GM18861 (cell line): ENCODE data around the gene AZU1.

Source experiments
- ATAC-seq: cut with Tn5 transposase; IDR thresholded peaks from one replicate; pipeline ENCODE4 v1.9.1; 2021; ENCODE audit not compliant: unreplicated experiment

The AZU1 gene, protein sequence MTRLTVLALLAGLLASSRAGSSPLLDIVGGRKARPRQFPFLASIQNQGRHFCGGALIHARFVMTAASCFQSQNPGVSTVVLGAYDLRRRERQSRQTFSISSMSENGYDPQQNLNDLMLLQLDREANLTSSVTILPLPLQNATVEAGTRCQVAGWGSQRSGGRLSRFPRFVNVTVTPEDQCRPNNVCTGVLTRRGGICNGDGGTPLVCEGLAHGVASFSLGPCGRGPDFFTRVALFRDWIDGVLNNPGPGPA

DNA sequence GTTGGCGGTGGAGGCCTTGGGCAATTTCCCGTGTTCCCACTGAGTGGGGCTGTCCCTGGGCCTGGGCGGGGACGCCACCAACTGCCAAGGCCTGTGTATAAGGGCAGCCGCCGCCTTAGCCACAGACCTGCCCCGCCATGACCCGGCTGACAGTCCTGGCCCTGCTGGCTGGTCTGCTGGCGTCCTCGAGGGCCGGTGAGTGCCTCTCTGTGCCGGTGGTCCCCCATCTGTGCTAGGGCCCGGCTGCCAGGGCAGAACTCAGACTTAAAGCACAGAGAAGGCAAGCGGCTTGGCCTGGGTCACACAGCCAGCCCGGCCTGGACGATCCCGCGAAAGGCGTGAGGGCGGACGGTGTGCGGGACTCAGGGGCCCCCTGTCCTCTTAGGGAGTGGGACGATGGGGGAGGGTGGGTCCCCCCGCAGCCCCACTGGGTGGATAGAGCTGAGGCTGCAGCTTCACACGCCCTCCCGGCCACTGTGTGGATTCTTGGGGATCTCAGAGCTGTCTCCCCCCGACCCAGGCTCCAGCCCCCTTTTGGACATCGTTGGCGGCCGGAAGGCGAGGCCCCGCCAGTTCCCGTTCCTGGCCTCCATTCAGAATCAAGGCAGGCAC, at the start of gene AZU1:
AZU1 (plus strand) TSS at position 128 of the 612 bp plus-strand sequence; CDS start at position 138, 10 bp downstream.
- ATAC-seq: no peak

DNA sequence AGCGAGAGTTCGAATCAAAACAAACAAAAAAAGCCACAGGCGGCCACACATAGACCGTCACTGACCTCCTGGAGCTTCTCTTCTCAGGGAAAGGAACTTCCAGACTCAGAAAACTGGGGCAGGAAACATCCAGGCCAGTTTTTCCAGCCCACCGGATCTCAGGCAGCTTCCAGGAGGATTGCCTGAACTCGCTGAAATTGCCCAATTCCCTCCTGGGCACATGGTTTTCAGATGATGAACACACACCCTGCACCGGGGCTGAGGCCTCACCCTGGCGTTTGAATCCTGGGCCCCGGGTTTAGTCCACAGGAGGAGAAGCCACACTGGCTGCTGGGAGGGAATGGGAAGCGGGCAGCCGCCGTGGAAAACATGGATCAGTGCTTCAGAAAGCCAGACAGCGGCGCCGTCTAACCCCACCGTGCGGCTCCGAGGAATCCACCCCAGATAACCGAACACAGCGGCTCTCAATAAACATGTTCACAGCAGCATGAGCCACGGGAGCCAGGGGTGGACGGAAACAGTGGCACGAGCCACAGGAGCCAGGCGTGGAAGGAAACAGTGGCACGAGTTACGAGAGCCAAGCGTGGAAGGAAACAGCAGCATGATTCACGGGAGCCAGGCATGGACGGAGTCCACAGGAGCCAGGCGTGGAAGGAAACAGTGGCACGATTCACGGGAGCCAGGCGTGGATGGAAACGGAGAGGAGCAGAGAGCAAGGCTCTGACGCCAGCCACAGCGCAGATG, 48.6 kb upstream of the AZU1 start:
- no peak for ATAC-seq

DNA sequence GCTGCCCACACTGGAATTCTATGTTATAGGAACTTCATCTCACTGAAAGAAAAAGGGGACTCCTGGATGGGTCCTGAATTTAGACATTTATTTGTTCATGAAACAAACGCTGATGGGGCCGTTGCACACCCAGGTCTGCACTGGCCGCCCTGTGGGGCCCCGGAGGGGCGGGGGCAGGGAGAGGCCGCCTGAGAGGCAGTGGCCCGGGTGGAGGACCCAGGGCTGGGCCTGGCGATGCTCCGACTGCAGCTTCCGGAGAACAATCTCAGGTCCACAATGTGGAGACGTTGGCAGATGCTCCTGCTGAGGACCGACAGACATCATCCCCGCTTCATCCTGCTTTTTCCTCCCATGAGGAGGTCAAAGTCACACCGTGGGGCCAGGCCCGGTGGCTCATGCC, 46.7 kb upstream of the AZU1 start:
- ATAC-seq: no peak

DNA sequence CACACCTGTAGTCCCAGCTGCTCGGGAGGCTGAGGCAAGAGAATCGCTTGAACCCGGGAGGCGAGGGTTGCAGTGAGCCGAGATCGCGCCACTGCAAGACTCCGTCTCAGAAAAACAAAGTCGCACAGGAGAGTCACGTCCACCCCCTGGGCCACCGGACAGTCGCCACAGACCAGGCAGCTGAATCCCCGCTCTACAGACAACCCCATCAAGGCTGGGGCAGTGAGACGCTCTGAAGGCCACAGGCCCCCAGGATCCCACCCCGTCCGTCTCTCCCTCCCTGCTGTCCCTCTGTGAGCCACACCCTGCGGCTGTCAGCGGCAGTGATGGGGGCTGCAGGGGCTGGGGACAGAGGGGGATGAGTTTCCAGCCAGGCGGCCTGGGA, 45.8 kb upstream of the AZU1 start:
- ATAC-seq: no peak

DNA sequence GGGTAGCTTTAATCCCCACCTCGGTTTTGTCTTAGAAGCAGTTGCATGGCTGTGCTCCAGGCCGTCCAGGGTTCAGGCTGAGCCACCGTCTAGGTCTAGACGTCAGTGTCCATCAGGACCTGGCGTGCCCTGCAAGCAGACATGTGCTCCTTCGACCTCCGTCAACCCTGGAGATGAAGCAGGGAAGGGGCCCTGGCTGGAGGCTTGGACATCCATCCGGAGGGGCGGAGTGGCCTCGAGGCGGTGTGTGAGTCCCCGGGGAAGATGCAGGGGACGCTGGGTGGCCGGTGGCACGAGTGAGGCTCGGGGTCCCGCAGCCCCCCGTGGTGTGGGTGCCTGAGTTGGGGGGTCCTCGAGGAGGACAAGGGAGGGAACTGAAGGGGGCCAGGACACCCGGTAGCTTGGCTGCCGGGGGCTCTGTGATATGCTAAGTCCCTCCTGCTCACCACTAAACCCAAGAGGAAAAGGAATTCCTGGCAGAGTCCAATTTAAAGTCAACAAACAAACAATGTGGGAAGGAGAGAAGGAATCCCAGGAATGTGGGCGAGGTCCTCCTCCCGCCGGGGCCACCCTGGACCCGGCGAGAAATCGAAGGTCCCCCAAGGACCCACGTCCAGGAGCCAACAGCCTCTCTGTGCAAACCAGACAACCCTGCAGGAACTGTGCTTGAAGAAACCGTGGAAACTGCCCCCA, 45.3 kb upstream of the AZU1 start:
- no peak for ATAC-seq

DNA sequence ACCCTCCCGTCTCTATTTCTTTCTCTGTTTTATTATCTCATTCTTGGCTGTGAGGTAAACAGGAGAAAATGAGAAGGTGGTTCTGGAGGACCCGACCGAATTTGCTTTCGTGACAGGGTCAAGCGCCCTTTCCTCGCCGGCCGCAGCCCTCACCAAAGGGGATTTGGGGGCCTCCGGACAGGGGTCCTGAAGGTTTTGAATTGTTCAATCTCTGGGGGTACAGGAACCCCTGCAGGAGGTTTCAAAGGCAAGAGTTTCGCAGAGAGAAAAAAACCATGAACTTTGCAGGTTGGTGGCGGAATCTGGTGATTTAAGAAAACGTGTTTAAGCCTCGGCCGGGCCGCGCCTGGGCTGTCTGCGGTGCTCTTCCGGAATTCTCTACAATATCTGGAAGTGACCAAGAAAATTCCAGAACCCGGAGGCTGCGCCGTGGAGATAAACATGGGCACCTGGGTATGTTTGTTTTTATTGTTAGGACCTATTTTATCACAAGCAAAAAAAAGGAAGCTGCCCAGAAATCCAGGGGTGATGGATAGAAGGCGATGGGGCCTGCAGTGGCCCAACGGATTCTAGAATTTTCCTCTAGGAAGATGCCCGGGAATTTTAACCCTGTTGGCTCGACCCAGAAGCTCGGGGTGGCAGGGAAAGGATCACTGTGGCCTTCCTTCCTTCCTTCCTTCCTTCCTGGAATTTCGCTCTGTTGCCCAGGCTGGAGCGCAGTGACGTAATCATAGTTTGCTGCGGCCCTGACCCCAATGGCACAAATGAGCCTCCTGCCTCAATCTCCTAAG, 44.6 kb upstream of the AZU1 start:
- no peak for ATAC-seq

DNA sequence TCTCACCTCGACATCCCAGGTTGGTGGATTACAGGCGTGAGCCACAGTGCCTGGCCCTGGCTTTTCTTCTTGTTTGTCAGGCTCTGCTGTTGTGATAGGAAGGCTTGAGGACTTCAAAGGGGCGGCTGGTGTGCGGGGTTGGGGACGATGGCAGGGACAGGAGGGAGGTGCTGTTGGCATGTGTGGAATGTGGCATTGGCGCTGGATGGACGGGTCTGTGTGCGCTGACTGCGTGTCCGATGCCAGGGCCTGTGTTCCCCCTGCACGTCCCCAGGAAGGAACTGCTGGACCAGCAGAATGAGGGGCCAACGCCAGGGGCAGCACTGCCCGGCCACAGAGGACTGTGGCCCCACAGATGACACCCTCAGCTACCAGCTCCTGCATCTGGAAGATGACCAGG, 43.1 kb upstream of the AZU1 start:
- ATAC-seq: no peak

DNA sequence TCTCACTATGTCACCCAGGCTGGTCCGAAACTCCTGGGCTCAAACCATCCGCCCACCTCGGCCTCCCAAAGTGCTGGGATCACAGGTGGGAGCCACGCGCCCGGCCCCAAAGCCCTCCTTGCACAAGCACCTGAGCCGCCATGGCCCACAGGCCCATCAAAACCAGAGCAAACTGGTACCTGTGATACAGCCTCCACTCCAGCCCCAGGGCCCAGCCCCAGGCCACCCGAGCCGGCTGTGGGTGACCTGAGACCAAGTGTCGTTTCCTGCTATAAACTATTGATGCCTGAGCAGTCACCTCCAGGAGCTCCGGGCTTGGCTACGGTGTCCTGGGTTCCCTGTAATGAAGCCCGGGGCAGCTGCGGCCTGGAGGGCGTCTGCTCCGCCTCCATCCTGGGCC, 40.1 kb upstream of the AZU1 start:
- no peak for ATAC-seq

DNA sequence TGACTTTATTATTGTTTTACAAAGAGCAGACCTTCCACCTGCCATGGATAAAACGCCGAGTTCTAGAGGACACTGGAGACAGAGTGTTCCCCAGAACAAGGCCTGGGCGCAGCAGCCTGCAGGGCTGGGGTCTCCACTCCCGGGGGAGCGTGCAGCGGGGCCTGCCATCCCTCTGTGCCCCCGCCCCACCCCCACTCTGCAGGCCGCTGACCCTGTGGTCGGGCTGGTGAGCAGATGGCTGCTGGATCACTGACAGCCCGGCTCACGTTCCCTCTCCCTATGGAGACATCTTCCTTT, 39.0 kb upstream of the AZU1 start:
- ATAC-seq: no peak

DNA sequence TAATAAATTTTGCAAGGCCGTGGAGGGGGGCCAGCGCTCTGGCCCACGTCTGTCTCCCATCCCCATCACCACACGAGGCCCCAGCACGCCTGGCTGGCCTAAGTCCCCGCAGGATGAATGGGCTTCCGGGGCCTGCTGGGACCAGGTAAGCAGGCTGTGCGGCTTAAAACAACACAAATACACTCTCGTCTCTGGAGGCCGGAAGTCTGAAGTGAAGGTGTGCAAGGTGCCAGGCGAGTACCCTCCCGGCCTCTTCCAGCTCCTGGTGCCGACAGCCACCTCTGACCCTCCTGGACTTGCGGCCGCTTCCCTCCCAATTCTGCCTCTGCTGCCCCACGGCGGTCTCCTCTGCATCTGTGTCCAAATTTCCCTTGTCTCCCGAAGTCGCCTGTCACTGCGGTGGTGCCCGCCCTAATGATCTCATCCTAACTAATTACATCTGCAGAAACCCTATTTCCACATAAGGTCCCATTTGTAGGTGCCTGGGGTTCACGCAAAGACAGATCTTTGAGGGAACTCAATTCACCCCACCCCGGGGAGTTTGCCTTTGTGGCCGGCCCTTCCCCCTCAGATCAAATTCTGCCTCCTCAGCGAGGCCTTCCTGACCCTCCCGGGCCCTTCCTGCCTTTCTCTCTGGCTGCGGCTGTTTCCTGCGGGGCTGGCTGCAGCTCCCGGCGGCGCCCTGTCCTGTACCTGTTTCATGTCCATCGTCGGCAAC, 38.5 kb upstream of the AZU1 start:
- no peak for ATAC-seq

DNA sequence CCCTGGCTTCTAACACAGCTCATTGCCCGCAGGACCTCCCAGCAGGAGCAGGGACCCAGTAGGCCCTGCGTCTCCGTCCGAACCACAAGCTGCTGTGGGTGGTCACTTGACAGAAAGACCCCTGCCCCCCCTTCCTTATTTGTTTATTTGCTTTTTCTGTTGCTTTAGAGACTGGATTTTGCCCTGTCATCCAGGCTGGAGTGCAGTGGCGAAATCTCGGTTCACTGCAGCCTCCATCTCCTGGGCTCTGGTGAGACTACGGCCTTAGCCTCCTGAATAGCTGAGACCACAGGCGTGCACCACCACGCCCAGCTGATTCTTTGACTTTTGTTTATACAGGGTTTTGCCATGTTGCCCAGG, 38.0 kb upstream of the AZU1 start:
- no peak for ATAC-seq

DNA sequence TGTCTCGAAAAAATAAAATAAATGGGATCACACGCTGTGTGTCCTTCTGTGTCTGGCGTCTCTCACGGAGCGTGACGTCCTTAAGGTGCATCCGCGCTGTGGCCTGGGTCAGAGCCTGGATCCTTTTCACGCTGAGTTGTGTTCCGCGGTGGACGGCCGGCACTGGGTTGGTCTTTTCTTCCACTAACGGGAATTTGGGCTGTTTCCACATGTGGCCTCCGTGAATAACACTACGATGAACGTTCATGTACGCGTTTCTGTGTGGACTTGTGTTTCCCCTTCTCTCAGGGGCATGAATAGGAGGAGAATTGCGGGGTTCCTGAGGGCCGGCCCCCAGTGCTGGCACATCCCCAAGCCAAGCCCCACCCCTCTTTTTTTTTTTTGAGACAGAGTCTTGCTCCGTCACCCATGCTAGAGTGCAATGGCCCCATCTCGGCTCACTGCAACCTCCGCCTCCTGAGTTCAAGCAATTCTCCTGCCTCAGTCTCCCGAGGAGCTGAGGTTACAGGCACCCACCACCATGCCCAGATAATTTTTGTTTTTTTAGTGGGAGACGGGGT, 36.5 kb upstream of the AZU1 start:
- no peak for ATAC-seq

DNA sequence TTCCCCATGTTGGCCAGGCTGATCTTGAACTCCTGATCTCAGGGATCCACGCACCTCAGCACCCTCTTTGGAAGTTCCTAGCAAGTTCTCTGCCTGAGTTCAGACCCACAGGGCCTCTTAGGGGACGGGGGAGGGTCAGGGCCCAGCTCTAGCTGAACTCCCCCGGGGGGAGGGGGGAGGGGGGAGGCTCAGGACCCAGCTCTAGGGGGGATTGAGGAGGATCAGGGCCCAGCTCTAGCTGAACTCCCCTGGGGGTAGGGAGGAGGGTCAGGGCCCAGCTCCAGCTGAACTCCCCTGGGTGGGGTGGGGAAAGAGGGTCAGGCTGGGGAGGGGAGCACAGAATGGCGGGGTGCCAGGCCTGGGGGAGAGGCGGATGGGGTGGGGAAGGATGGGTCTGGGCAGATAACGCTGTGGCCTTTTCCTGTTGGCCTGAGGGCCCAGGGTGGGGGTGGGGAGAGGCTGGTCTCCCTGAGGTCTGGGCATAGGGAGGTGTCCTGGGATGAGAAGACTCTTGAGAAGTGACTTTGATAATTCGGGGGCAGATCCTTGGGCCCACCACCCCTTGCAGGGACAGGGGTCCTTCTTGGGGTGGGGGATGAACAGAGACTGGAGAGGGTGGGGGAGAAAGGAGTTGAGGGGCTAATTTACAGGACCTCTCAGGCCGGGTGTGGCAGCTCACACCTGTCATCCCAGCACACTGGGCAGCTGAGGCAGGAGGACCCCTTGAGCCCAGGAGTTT, 35.9 kb upstream of the AZU1 start:
- ATAC-seq: no peak

DNA sequence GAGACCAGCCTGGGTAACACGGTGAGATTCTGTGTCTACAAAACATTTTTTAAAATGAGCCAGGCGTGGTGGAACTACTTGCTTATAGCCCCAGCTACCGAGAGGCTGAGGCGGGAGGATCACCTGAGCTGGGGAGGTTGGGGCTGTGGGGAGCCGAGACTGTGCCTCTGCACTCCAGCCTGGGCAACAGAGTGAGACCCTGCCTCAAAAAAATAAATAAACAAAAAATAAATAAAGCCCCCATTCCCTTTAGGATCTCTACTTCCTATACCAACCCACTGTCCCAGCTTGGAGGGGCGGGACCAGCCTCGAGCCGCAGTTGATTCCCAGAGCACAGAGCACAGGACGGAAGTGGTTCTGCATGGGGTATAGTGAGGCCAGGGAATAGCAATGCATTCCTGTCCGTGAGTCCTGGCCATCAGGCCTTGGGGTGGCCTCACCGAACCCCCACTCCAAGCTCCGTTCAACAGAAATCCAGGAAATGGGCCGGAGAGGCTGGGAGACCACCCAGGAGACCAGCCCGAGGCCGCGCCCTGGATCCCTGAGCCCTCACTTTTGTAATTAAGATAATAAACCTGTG, 35.2 kb upstream of the AZU1 start:
- ATAC-seq: no peak

DNA sequence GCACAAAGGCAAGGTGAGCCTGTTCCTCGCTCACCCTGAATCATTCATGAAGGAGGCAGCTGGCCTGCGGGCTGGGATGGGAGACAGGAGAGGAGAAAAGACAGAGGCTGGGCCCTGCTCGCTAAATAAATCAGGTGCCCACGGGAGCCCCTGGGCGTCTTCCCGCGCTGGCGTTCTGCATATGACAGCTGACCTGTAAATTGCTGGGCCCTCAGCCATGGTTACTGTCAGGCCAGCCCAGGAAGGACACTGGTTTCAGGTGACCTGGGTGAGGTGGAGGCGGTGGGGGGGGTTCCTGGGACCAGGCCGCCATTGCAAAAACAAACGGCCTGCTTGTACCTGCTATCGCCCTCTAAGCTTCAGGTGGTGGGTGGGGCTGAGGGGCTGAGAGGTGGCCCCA, 33.8 kb upstream of the AZU1 start:
- ATAC-seq: no peak

DNA sequence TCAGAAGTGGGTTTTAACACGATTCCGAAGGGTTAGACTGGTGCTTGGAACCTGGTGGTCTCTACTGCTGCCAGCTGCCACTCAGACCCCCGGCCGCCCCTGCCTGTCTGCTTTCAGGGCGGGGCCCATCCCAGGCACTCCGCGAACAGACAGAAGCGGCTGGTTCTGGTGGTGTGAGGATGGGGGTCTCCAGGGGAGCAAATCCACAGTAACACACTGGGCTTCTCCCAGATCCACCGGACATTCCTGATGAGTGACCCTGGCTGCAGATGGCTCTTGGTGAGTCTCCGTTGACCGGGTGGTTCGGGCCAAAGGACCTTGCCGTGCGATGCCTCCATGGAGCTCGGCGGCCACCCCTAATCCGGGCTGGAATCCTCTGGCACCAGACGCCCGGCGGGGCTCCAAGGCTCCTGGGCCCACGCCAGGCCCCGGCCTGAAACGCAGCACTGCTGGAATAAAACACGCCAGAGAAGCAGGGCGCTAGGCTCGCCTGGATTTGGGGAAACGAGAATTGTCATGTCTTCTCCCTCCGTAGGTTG, 32.5 kb upstream of the AZU1 start:
- ATAC-seq: no peak

DNA sequence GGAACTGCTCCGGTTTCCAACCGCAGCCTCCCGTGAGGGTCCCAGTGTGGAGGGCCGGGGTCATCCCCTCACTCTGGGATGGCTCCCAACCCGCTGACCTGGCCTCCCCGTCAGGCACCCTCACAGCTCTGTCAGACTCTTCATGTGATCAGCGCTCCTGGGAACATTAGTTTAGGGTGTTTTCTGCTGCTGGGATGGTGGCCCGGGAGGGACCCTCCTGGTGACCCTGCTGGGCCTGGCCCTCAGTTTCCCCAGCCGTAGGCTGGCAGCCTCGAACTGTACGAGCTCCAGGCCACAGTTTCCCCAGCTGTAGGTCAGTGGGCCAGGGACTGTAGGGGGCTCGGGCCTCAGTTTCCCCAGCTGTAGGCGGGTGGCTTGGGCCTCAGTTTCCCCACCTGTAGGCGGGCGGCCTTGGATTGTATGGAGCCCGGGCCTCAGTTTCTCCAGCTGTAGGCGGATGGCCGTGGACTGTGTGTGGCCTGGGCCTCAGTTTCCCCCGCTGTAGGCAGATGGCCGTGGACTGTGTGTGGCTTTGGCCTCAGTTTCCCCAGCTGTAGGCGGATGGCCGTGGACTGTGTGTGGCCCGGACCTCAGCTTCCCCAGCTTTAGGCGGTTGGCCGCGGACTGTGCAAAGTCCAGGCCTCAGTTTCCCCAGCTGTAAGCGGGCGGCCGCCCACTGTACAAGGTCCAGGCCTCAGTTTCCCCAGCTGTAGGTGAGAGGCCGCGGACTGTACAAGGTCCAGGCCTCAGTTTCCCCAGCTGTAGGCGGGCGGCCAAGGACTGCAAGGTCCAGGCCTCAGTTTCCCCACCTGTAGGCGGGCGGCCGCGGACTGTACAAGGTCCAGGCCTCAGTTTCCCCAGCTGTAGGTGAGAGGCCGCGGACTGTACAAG, 31.7 kb upstream of the AZU1 start:
- no peak for ATAC-seq
